IMR-90 (cell line): ENCODE results near the gene LENG1. TPM values are rescaled to one million over a fixed set of nuclear protein-coding genes. Genes with fewer than 3 reads are reported as not detected.
A peak's percentile ranks its signal among the peaks of the same experiment; 100 is the strongest.

Experiments used
- ATAC-seq: fragments of 200-7000 bp; cut with Tn5 transposase; 2 replicates; pipeline ENCODE4 v1.9.1; 2020; ENCODE audit warnings: low read depth, mild to moderate bottlenecking, moderate library complexity
- BruUV-seq: library from RNA; stranded (reverse); fragments of 400-500 nt; replicated peaks from 2 replicates; lab custom pipeline; 2021; lab: Mats Ljungman, UMichigan
- CTCF ChIA-PET: fragments of 300-600 bp; formaldehyde crosslinking; extraction: SDS; loops from one replicate; lab custom pipeline; 2021; ENCODE audit warnings: antibody characterized with exemption; lab: Yijun Ruan, JAX
- POLR2A ChIA-PET: fragments of 300-600 bp; sonication (Branson Sonifier 250); formaldehyde crosslinking; loops from one replicate; lab custom pipeline; 2022; ENCODE audit warnings: antibody characterized with exemption; ENCODE audit not compliant: unreplicated experiment; lab: Charles Lee
- DNase-seq: peaks from one replicate; pipeline ENCODE4 v3.0.0; 2013
- H2AFZ ChIP-seq: replicated peaks from 2 replicates; pipeline ENCODE3; 2013; ENCODE audit warnings: low read length, mild to moderate bottlenecking; ENCODE audit not compliant: poor library complexity
- H2AK5ac ChIP-seq: 2 replicates; pipeline ENCODE4 v1.6.1; 2013; ENCODE audit warnings: low read depth, low read length, inconsistent platforms
- H2AK9ac ChIP-seq: replicated peaks from 2 replicates; pipeline ENCODE3; 2013; ENCODE audit warnings: mild to moderate bottlenecking, low read depth, low read length, moderate library complexity; ENCODE audit not compliant: poor library complexity
- H2BK120ac ChIP-seq: 2 replicates; pipeline ENCODE4 v1.6.1; 2013; ENCODE audit warnings: low read depth, low read length, inconsistent platforms
- H2BK15ac ChIP-seq: 3 replicates; pipeline ENCODE4 v1.6.1; 2013; ENCODE audit warnings: low read depth, low read length, inconsistent platforms
- H2BK20ac ChIP-seq: 2 replicates; pipeline ENCODE4 v1.6.1; 2013; ENCODE audit warnings: low read depth, mild to moderate bottlenecking, inconsistent platforms, low read length, moderate library complexity
- H2BK5ac ChIP-seq: 2 replicates; pipeline ENCODE4 v1.6.1; 2013; ENCODE audit warnings: mild to moderate bottlenecking, low read depth, low read length, inconsistent platforms; ENCODE audit not compliant: poor library complexity, severe bottlenecking
- H3K14ac ChIP-seq: replicated peaks from 2 replicates; pipeline ENCODE4 v1.6.1; 2013; ENCODE audit warnings: low read depth, low read length, inconsistent platforms
- H3K18ac ChIP-seq: 2 replicates; pipeline ENCODE4 v1.6.1; 2013; ENCODE audit warnings: low read depth, low read length, control low read depth
- H3K23ac ChIP-seq: 2 replicates; pipeline ENCODE4 v1.6.1; 2013; ENCODE audit warnings: low read depth, low read length, inconsistent platforms
- H3K27ac ChIP-seq: 2 replicates; pipeline ENCODE4 v1.5.1; 2013; ENCODE audit warnings: mild to moderate bottlenecking, control low read depth, low read length; ENCODE audit not compliant: insufficient read depth
- H3K27me3 ChIP-seq: 2 replicates; pipeline ENCODE4 v1.6.1; 2013; ENCODE audit warnings: low read length; ENCODE audit not compliant: control insufficient read depth, insufficient read depth
- H3K36me3 ChIP-seq: 2 replicates; pipeline ENCODE4 v1.6.1; 2013; ENCODE audit warnings: low read length, mixed read lengths; ENCODE audit not compliant: control insufficient read depth, insufficient read depth
- H3K4ac ChIP-seq: 2 replicates; pipeline ENCODE4 v1.6.1; 2013; ENCODE audit warnings: low read depth, low read length, inconsistent platforms
- H3K4me1 ChIP-seq: 2 replicates; pipeline ENCODE4 v1.6.1; 2013; ENCODE audit warnings: low read length, mixed read lengths; ENCODE audit not compliant: control insufficient read depth, insufficient read depth
- H3K4me2 ChIP-seq: 2 replicates; pipeline ENCODE4 v1.6.1; 2013; ENCODE audit warnings: low read depth, mild to moderate bottlenecking, control low read depth, low read length, moderate library complexity
- H3K4me3 ChIP-seq: 2 replicates; pipeline ENCODE4 v1.5.1; 2013; ENCODE audit warnings: low read depth, mild to moderate bottlenecking, control low read depth, low read length, moderate library complexity; ENCODE audit not compliant: insufficient read depth
- H3K56ac ChIP-seq: 2 replicates; pipeline ENCODE4 v1.6.1; 2013; ENCODE audit warnings: low read length, inconsistent platforms; ENCODE audit not compliant: insufficient read depth; ENCODE audit errors: extremely low read depth
- H3K79me1 ChIP-seq, 2 experiments: 2 replicates each; pipeline ENCODE4 v1.6.1; 2013; ENCODE audit warnings: low read length in 2 of 2, inconsistent platforms in 1 of 2, low read depth in 1 of 2
- H3K9ac ChIP-seq: 2 replicates; pipeline ENCODE4 v1.6.1; 2013; ENCODE audit warnings: low read depth, low read length, control low read depth
- H3K9me1 ChIP-seq: 2 replicates; pipeline ENCODE4 v1.6.1; 2013; ENCODE audit warnings: low read length, inconsistent platforms; ENCODE audit not compliant: insufficient read depth
- H3K9me3 ChIP-seq: 2 replicates; pipeline ENCODE4 v1.6.1; 2013; ENCODE audit warnings: low read length; ENCODE audit not compliant: control insufficient read depth, insufficient read depth
- H4K20me1 ChIP-seq: 2 replicates; pipeline ENCODE4 v1.6.1; 2013; ENCODE audit warnings: low read length, inconsistent platforms; ENCODE audit not compliant: insufficient read depth
- H4K5ac ChIP-seq: 2 replicates; pipeline ENCODE4 v1.6.1; 2013; ENCODE audit warnings: mild to moderate bottlenecking, low read depth, low read length, control low read depth
- H4K8ac ChIP-seq, 2 experiments: 2 replicates each; pipeline ENCODE4 v1.6.1; 2013; ENCODE audit warnings: low read depth in 2 of 2, low read length in 2 of 2, control low read depth in 1 of 2, inconsistent platforms in 1 of 2
- H4K91ac ChIP-seq: 2 replicates; pipeline ENCODE4 v1.6.1; 2013; ENCODE audit warnings: low read depth, low read length, inconsistent platforms; ENCODE audit not compliant: insufficient read depth
- BHLHE40 ChIP-seq: fragments of 150-350 bp; IDR thresholded peaks from 2 replicates; pipeline ENCODE4 v1.6.1; 2016; ENCODE audit warnings: mild to moderate bottlenecking, low read depth, low read length
- CEBPB ChIP-seq: IDR thresholded peaks from 2 replicates; pipeline ENCODE4 v1.6.1; 2012; ENCODE audit warnings: low read depth, low read length, improper control_type of control experiment
- CHD1 ChIP-seq: IDR thresholded peaks from 2 replicates; pipeline ENCODE4 v1.6.1; 2012; ENCODE audit warnings: low read depth, low read length, improper control_type of control experiment
- CTCF ChIP-seq: conservative IDR thresholded peaks from 2 replicates; pipeline ENCODE4 v1.5.1; 2012; ENCODE audit warnings: mild to moderate bottlenecking, low read depth, low read length, improper control_type of control experiment
- ELK1 ChIP-seq: fragments of 150-350 bp; IDR thresholded peaks from 2 replicates; pipeline ENCODE4 v1.6.1; 2016; ENCODE audit warnings: low read depth, mild to moderate bottlenecking, low read length, moderate library complexity, borderline replicate concordance
- FOS ChIP-seq: fragments of 150-350 bp; IDR thresholded peaks from 2 replicates; pipeline ENCODE4 v1.6.1; 2016; ENCODE audit warnings: low read depth, low read length
- MAFK ChIP-seq: IDR thresholded peaks from 2 replicates; pipeline ENCODE4 v1.6.1; 2012; ENCODE audit warnings: low read depth, low read length, improper control_type of control experiment
- MXI1 ChIP-seq: IDR thresholded peaks from 2 replicates; pipeline ENCODE4 v1.6.1; 2012; ENCODE audit warnings: low read depth, mild to moderate bottlenecking, low read length, moderate library complexity, borderline replicate concordance
- NFE2L2 ChIP-seq: fragments of 150-350 bp; IDR thresholded peaks from 2 replicates; pipeline ENCODE4 v1.6.1; 2016; ENCODE audit warnings: low read depth, mild to moderate bottlenecking, low read length
- POLR2A ChIP-seq: IDR thresholded peaks from 2 replicates; pipeline ENCODE4 v1.6.1; 2012; ENCODE audit warnings: mild to moderate bottlenecking, low read depth, low read length
- RAD21 ChIP-seq: IDR thresholded peaks from 2 replicates; pipeline ENCODE4 v1.6.1; 2012; ENCODE audit warnings: low read length, improper control_type of control experiment
- RCOR1 ChIP-seq: IDR thresholded peaks from 2 replicates; pipeline ENCODE4 v1.6.1; 2012; ENCODE audit warnings: mild to moderate bottlenecking, low read length, improper control_type of control experiment; ENCODE audit not compliant: insufficient replicate concordance
- RFX5 ChIP-seq: IDR thresholded peaks from 2 replicates; pipeline ENCODE4 v1.8.0; 2012; ENCODE audit warnings: low read depth, mild to moderate bottlenecking, low read length, moderate library complexity
- SMC3 ChIP-seq: fragments of 150-350 bp; IDR thresholded peaks from 2 replicates; pipeline ENCODE4 v1.6.1; 2016; ENCODE audit warnings: low read depth, mild to moderate bottlenecking, antibody characterized with exemption, low read length, moderate library complexity
- USF2 ChIP-seq: fragments of 150-350 bp; IDR thresholded peaks from 2 replicates; pipeline ENCODE4 v1.6.1; 2017; ENCODE audit warnings: mild to moderate bottlenecking, antibody characterized with exemption, low read length, low read depth
- WGBS, 2 experiments: methylation state at CpG; one replicate each; pipeline versions ENCODE4 v1.1.5 to v1.1.7; 2013; ENCODE audit warnings: missing lambda C conversion rate in 2 of 2; ENCODE audit not compliant: insufficient read length in 1 of 2; ENCODE audit errors: extremely low coverage in 2 of 2; 5-methylcytosine and 5-hydroxymethylcytosine counted together
- dilution Hi-C: fragments of 300-500 bp; cut with HindIII; formaldehyde crosslinking; loops from one replicate; pipeline ENCODE4 v1.14.3; 2018; ENCODE audit warnings: low sequenced_read_pairs; ENCODE audit not compliant: unreplicated experiment
- in situ Hi-C: fragments of 300-500 bp; cut with MboI; formaldehyde crosslinking; loops from 3 replicates; pipeline ENCODE4 v1.14.3; 2019; ENCODE audit warnings: low sequenced_read_pairs, inconsistent platforms, mixed read lengths
- intact Hi-C: fragments of 100-400 bp; cut with micrococcal nuclease; formaldehyde crosslinking; loops from 2 replicates; pipeline ENCODE4 v1.10.0; 2022
- polyA plus RNA-seq, 3 experiments: library from polyadenylated mRNA; depleted of rRNA; stranded (reverse); fragments of >200 nt; gene quantifications; 2 replicates each; pipeline ENCODE4 v1.2.3, GENCODE V29; 2012; ENCODE audit warnings: low replicate concordance in 1 of 3
- total RNA-seq: library from RNA; depleted of rRNA; stranded (reverse); fragments of >200 nt; gene quantifications from 2 replicates; pipeline ENCODE4 v1.2.3, GENCODE V29; 2012

LENG1 gene
- total and polyA plus RNA-seq, 2 of the 4 experiments (the other 2 are of a cell fraction), result 2.7 to 5.3 TPM

- Histone ChIP-seq H2AFZ (peak within 1 kb of the TSS; percentile 96), H2BK5ac (peak within 1 kb of the TSS; percentile 96), H3K4ac (peak within 1 kb of the TSS; percentile 96), H4K20me1 (peaks cover 16% of the 10 kb centered on the region), H2BK15ac (peak within 1 kb of the TSS; percentile 91; the same call in 1 of the 3 replicates), H3K14ac (peak within 1 kb of the TSS; percentile 94), H2BK120ac (peak within 1 kb of the TSS; percentile 88; the same call in 1 of the 2 replicates), H3K56ac (peak within 1 kb of the TSS; percentile 90), H3K27me3 (no peaks in the 10 kb centered on the region), H2BK20ac (peak within 1 kb of the TSS; percentile 59; the same call in 1 of the 2 replicates), H3K4me1 (peaks cover 5% of the 10 kb centered on the region), H3K9me1 (peaks cover 3% of the 10 kb centered on the region; the same call in 1 of the 2 replicates), H3K36me3 (peaks cover 17% of the 10 kb centered on the region), H4K91ac (peak within 1 kb of the TSS; percentile 93), H3K4me3 (peak within 1 kb of the TSS; percentile 70), H3K9me3 (no peaks in the 10 kb centered on the region), H2AK5ac (peak within 1 kb of the TSS; percentile 91), H3K18ac (peak within 1 kb of the TSS; percentile 77), H3K79me1 (peaks cover 24 to 50% of the 10 kb centered on the region in 2 experiments), H4K5ac (peak within 1 kb of the TSS; percentile 56), H3K9ac (peak within 1 kb of the TSS; percentile 88), H4K8ac (peak within 1 kb of the TSS; percentile 62 to 99), H3K23ac (peak within 1 kb of the TSS; percentile 94), H2AK9ac (peak within 1 kb of the TSS; percentile 99), H3K4me2 (peak within 1 kb of the TSS; percentile 89), H3K27ac (peak within 1 kb of the TSS; percentile 93)
- 0% methylated on average over 30 of the region's 64 CpGs; no CpG with 5 or more reads in 1 of the 2 experiments for WGBS, 2 experiments
- POLR2A ChIA-PET, result interaction anchor here (0.6 to 1.9 kb wide), 4 partner anchors 10 to 30 kb away, joined by 3 to 8 read pairs (median 5); partner anchors contain the start of gene LENG1
- ATAC-seq, result peak; percentile 2
- intact Hi-C loops (loop anchor here (2.0 kb wide), 1 partner anchor 20 kb away; no protein-coding TSS in a partner anchor), dilution Hi-C loops (no loop called here), in situ Hi-C loops (no loop called here)
- CTCF ChIA-PET, result interaction anchor here (0.8 to 1.1 kb wide), 2 partner anchors 76 to 201 kb away, joined by 3 read pairs; no protein-coding TSS in a partner anchor
- DNase-seq, result no peak
- no TSS peak for BruUV-seq
- TF ChIP-seq CEBPB (no peak), ELK1 (no peak), POLR2A (peak; percentile 68), NFE2L2 (no peak), BHLHE40 (no peak), RAD21 (no peak), MAFK (no peak), RCOR1 (no peak), CTCF (peak; percentile 38), USF2 (no peak), FOS (no peak), RFX5 (no peak), CHD1 (no peak), SMC3 (no peak), MXI1 (peak; percentile 60; the same call in 1 of the 2 replicates)
Measured at GRCh38 chr19:54189145-54189734, 29.7 kb upstream of the LENG1 start, which contains the start of gene MBOAT7. Gene MBOAT7 (minus strand): TSS chr19:54189580. CDS start chr19:54188508, 1,072 bp downstream.
